HG02943 (cell line): Measurements from ENCODE around the gene IKZF3.
"Not testable (repeated sequence)": the region's sequence is repeated elsewhere in the genome, so short reads cannot be mapped to it uniquely, and the experiment has no call there.

Experiments
- ATAC-seq: cut with Tn5 transposase; IDR thresholded peaks from one replicate; pipeline ENCODE4 v1.9.1; 2021; ENCODE audit warnings: mild to moderate bottlenecking, low read depth, moderate library complexity; ENCODE audit not compliant: unreplicated experiment

Gene IKZF3

GRCh38 chr17:39757931-39758873 is 105.9 kb downstream of the IKZF3 start:
- no peak for ATAC-seq

- ATAC-seq = no peak
Observed at GRCh38 chr17:39757176-39757662, 106.9 kb downstream of the IKZF3 start.

GRCh38 chr17:39756380-39757079 is 107.6 kb downstream of the IKZF3 start:
- ATAC-seq = no peak

GRCh38 chr17:39755554-39756379 is 108.3 kb downstream of the IKZF3 start:
- no peak for ATAC-seq

- ATAC-seq = no peak
Observed at GRCh38 chr17:39754958-39755553, 109.1 kb downstream of the IKZF3 start.

- peak; percentile 57 for ATAC-seq
Observed at GRCh38 chr17:39754161-39754957, 109.8 kb downstream of the IKZF3 start.

GRCh38 chr17:39753514-39754160 is 110.5 kb downstream of the IKZF3 start:
- peak; percentile 12 for ATAC-seq

- ATAC-seq = no peak
Observed at GRCh38 chr17:39752241-39752881, 111.8 kb downstream of the IKZF3 start.

- ATAC-seq = no peak
Observed at GRCh38 chr17:39751637-39752036, 112.5 kb downstream of the IKZF3 start.

- no peak for ATAC-seq
Observed at GRCh38 chr17:39751016-39751543, 113.0 kb downstream of the IKZF3 start.

- ATAC-seq = no peak
Observed at GRCh38 chr17:39750131-39751015, 113.7 kb downstream of the IKZF3 start.

- ATAC-seq = not testable (repeated sequence)
Observed at GRCh38 chr17:39748444-39749034, 115.6 kb downstream of the IKZF3 start.

- no peak for ATAC-seq
Observed at GRCh38 chr17:39747745-39748144, 116.4 kb downstream of the IKZF3 start.

- no peak for ATAC-seq
Observed at GRCh38 chr17:39746145-39746461, 118.0 kb downstream of the IKZF3 start.

- ATAC-seq = no peak
Observed at GRCh38 chr17:39745335-39746144, 118.6 kb downstream of the IKZF3 start.

- ATAC-seq = no peak
Observed at GRCh38 chr17:39744836-39745215, 119.3 kb downstream of the IKZF3 start.
